Embryonic facial prominence (tissue), 1 donor: ENCODE results near the gene SOAT2.
A peak's percentile ranks its signal among the peaks of the same experiment; 100 is the strongest.
"Not testable (repeated sequence)": the region's sequence is repeated elsewhere in the genome, so short reads cannot be mapped to it uniquely, and the experiment has no call there.

Source experiments
- DNase-seq: peaks from one replicate; pipeline ENCODE4 v3.0.0-alpha.2; 2016; ENCODE audit errors: extremely low spot score

SOAT2 gene

GRCh38 chr12:53145383-53146260 is 42.3 kb downstream of the SOAT2 start:
- DNase-seq, result no peak

GRCh38 chr12:53147181-53147580 is 43.9 kb downstream of the SOAT2 start:
- no peak for DNase-seq

- no peak for DNase-seq
Measured at GRCh38 chr12:53147653-53148052, 44.4 kb downstream of the SOAT2 start.

GRCh38 chr12:53151039-53151438 is 47.8 kb downstream of the SOAT2 start:
- DNase-seq, result no peak

GRCh38 chr12:53152390-53152789 is 49.1 kb downstream of the SOAT2 start:
- DNase-seq, result no peak

GRCh38 chr12:53159195-53159839 is 56.0 kb downstream of the SOAT2 start:
- peak; percentile 55 for DNase-seq

- DNase-seq, result no peak
Measured at GRCh38 chr12:53160000-53160399, 56.7 kb downstream of the SOAT2 start.

- DNase-seq, result no peak
Measured at GRCh38 chr12:53160673-53161072, 57.4 kb downstream of the SOAT2 start.

- DNase-seq, result no peak
Measured at GRCh38 chr12:53161119-53161911, 58.0 kb downstream of the SOAT2 start.

GRCh38 chr12:53163008-53163407 is 59.7 kb downstream of the SOAT2 start:
- DNase-seq, result not testable (repeated sequence)

GRCh38 chr12:53166837-53167236 is 63.6 kb downstream of the SOAT2 start:
- no peak for DNase-seq

GRCh38 chr12:53169644-53170043 is 66.4 kb downstream of the SOAT2 start:
- no peak for DNase-seq

- DNase-seq, result no peak
Measured at GRCh38 chr12:53170215-53170614, 66.9 kb downstream of the SOAT2 start.

GRCh38 chr12:53170876-53171724 is 67.8 kb downstream of the SOAT2 start:
- DNase-seq, result no peak

- DNase-seq, result no peak
Measured at GRCh38 chr12:53171725-53172329, 68.5 kb downstream of the SOAT2 start.

GRCh38 chr12:53172352-53172751 is 69.1 kb downstream of the SOAT2 start:
- no peak for DNase-seq

GRCh38 chr12:53173085-53173715 is 69.9 kb downstream of the SOAT2 start:
- DNase-seq, result no peak
